Lower lobe of right lung (tissue), 2 donors: ENCODE data around the gene TBCCD1. TPM values are rescaled to one million over a fixed set of nuclear protein-coding genes. Genes with fewer than 3 reads are reported as not detected.

Source experiments
- ATAC-seq, 2 donors: fragments of 200-7000 bp; cut with Tn5 transposase; one replicate each; pipeline ENCODE4 v1.9.1; 2020 to 2022; ENCODE audit warnings: mild to moderate bottlenecking in 2 of 2, moderate library complexity in 2 of 2
- DNase-seq: peaks from one replicate; pipeline ENCODE4 v3.0.0-alpha.2; 2020
- H3K27ac ChIP-seq: fragments of 200-600 bp; one replicate; pipeline ENCODE4 v1.8.0; 2022
- H3K27me3 ChIP-seq: fragments of 200-600 bp; one replicate; pipeline ENCODE4 v1.8.0; 2022; ENCODE audit warnings: low read depth
- H3K36me3 ChIP-seq: fragments of 200-600 bp; one replicate; pipeline ENCODE4 v1.8.0; 2022; ENCODE audit warnings: mild to moderate bottlenecking
- H3K4me1 ChIP-seq: fragments of 200-600 bp; one replicate; pipeline ENCODE4 v1.8.0; 2022
- H3K4me3 ChIP-seq: fragments of 200-600 bp; one replicate; pipeline ENCODE4 v1.8.0; 2022; ENCODE audit warnings: mild to moderate bottlenecking
- H3K9me3 ChIP-seq: fragments of 200-600 bp; one replicate; pipeline ENCODE4 v1.8.0; 2022
- CTCF ChIP-seq: fragments of 200-600 bp; IDR thresholded peaks from one replicate; pipeline ENCODE4 v1.8.0; 2022; ENCODE audit warnings: antibody characterized with exemption, mild to moderate bottlenecking
- intact Hi-C: fragments of 100-400 bp; cut with DNase I; formaldehyde crosslinking; loops from one replicate; pipeline ENCODE4 v1.11.0; 2022
- total RNA-seq: library from RNA; stranded (reverse); fragmentation: NEBNext Ultra II Directional; extraction: Animal tissue kit (Norgen Biotek cat#: 25700); gene quantifications from one replicate; pipeline ENCODE4 v1.2.1, GENCODE V29; 2021
- donor health status: DM: no; HTN: yes; CAD: no; lungs with severe emphysema.

The TBCCD1 gene
- total RNA-seq, 1 donor from 2014 or later, result 10.3 TPM

DNA sequence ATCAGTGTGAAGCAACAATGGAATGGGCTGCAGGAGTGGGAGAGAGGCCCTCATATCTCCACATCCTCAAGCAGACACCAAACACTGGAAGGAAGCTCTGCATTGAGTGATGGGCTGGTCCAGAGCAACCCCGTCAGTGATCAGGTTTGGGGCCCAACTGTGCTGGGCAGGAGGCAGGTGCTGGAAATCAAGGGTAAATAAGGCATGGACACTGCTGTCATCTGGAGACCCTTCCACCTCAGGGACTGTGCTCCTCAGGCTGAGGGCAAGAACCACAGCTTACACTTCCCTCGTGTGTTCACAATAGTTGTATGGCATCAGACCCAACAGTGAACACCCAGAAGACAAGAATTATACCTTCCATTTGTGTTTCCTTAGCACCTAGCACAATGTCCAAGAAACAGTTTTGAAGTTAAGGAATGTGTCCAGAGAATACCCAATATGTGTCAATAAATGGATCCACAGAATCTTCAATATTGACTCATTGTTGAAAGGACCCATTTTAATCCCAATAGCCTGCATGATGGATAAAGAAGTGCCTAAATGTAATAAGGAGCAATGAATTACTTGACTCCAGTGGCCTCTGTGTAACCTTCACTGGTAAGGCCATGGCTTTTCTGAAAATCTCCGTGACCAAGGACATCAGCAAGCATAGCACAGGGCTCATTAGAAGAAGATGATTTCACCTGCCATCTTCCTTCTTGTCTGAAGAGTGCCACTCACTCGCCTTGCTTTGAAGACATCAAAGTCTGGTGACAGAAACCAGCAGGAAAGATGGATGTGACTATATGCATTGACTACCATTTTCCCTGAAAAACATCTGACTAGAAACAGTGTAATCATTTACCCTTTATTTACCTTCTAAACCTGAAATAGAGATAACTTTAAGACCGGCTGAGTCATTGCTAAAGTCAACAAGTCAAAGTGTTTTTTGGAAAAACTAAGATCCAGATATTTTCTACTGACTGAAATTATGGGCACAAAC is 38.7 kb upstream of the TBCCD1 start:
- no peak for TF ChIP-seq CTCF
- H3K4me3 ChIP-seq, result no peak overlapping the region
- intact Hi-C loops, result no loop called here
- DNase-seq (no peak), ATAC-seq (no peak)
- no peak overlapping the region for H3K27ac ChIP-seq
- no peaks in the 10 kb centered on the region for H3K9me3 ChIP-seq
- no peaks in the 10 kb centered on the region for H3K27me3 ChIP-seq
- H3K4me1 ChIP-seq, result no peaks in the 10 kb centered on the region
- H3K36me3 ChIP-seq, result no peaks in the 10 kb centered on the region

GRCh38 chr3:186605078-186605477 is 37.9 kb upstream of the TBCCD1 start:
- no peak for DNase-seq
- intact Hi-C loops, result no loop called here
- TF ChIP-seq CTCF, result no peak

DNA sequence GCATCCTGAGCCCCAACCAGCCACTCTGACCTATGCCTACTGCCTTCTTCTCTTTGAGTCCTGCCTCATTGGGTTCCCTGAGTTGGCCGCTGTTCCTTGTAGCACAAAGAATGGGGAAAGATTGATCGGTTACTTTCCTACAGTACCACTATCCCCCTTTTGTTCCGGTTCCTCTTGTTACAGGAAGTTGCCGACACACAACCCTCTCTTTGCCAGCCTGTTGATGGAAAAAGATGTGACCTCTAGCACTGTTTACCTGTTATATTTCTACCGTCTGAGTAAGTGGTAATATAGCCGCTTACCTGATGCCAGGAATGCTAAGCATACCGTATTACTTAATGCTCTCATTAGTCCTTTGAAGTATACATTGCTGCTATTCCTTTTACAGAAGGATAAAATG is 36.0 kb upstream of the TBCCD1 start:
- Histone ChIP-seq H3K27ac (no peak overlapping the region), H3K27me3 (no peaks in the 10 kb centered on the region), H3K36me3 (no peaks in the 10 kb centered on the region), H3K4me3 (no peak overlapping the region), H3K9me3 (no peaks in the 10 kb centered on the region), H3K4me1 (no peaks in the 10 kb centered on the region)
- intact Hi-C loops, result no loop called here
- no peak for ATAC-seq
- no peak for DNase-seq
- TF ChIP-seq CTCF, result no peak

More at GRCh38 chr3:186605078-186605477, 37.9 kb upstream of the TBCCD1 start:
- no peak overlapping the region for H3K4me3 ChIP-seq
- ATAC-seq, result no peak
- H3K27me3 ChIP-seq, result no peaks in the 10 kb centered on the region
- H3K27ac ChIP-seq, result no peak overlapping the region
- H3K36me3 ChIP-seq, result no peaks in the 10 kb centered on the region
- no peaks in the 10 kb centered on the region for H3K4me1 ChIP-seq
- H3K9me3 ChIP-seq, result no peaks in the 10 kb centered on the region

DNA sequence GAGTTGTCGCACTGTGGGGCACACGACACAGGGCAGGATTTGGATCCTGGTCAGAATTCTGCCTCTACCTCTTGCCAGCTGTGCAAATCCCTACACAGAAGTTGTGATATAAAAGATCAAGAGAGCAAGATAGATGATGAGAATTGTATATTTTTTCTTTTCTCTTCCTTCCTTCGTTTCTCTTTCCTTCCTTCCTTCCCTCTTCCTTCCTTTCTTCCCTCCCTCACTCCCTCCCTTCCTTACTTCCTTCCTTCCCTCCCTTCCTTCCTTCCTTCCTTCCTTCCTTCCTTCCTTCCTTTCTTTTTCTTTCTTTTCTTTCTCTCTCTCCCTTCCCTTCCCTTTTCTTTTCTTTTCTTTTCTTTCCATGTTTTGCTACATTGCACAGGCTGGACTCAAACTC is 33.8 kb upstream of the TBCCD1 start:
- Histone ChIP-seq H3K27me3 (no peaks in the 10 kb centered on the region), H3K9me3 (no peaks in the 10 kb centered on the region), H3K4me1 (no peaks in the 10 kb centered on the region), H3K27ac (no peak overlapping the region), H3K4me3 (no peak overlapping the region), H3K36me3 (no peaks in the 10 kb centered on the region)
- no peak for TF ChIP-seq CTCF
- DNase-seq, result no peak
- intact Hi-C loops, result no loop called here
- ATAC-seq, result no peak

DNA sequence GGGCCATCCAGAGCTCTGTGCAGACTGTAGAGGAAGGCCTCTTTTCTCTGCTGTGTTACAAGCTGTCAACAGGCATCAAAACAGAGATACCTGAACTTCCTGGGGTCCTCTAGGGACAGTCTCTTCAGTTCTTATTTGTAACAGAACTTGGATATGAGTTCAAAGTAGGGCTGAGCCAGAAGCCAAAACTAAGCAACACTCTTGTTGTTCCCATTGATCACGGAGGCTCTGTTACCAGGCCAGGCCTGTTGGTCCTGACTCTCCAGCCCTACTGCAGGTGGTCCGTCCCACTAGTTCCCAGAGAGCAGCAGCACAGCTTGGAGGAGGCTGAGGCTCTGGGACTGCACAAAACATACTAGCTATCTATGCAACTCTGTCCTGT is 32.6 kb upstream of the TBCCD1 start:
- no peak for ATAC-seq
- no peaks in the 10 kb centered on the region for H3K4me1 ChIP-seq
- no peaks in the 10 kb centered on the region for H3K27me3 ChIP-seq
- no peak overlapping the region for H3K27ac ChIP-seq
- no peak for TF ChIP-seq CTCF
- intact Hi-C loops, result no loop called here
- no peaks in the 10 kb centered on the region for H3K36me3 ChIP-seq
- DNase-seq, result no peak
- H3K9me3 ChIP-seq, result no peaks in the 10 kb centered on the region
- H3K4me3 ChIP-seq, result no peak overlapping the region
